ENCODE data around the gene GLRX5. TPM values are rescaled to one million over a fixed set of nuclear protein-coding genes. Genes with fewer than 3 reads are reported as not detected.
A peak's percentile ranks its signal among the peaks of the same experiment; 100 is the strongest.

The GLRX5 gene
- total RNA-seq, 1 experiment from 2014 or later: 58.0 TPM

DNA sequence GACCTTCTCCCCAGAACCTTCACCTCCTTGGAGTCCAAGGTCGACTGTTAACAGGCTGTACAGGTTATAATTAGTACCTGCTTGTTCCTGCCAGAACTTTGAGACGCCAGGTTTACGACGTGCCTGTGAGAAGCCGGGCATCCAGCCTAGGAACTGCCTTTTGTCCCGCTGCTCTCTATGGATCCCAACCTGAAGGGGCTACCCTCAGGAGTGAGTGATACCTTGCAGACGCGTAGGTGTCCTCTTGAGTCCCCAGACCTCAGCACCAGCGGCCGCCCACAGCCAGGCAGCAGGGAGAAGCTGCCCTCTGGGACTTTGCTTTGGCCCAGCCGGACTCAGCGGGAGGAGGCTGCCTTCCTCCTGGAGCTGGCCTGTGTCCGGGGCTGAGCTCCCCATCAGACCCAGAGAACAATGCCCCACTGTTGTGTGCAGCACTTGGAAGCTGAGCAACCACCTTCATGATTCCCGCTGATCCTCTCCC is 34.6 kb upstream of the GLRX5 start:
- Mint-ChIP-seq H3K27me3 (ENCODE audit: unreplicated experiment) (peaks cover 10% of the 10 kb centered on the region), H3K4me1 (ENCODE audit: low read depth, unreplicated experiment) (peaks cover 27% of the 10 kb centered on the region), H3K9me3 (ENCODE audit: low read depth, unreplicated experiment) (no peaks in the 10 kb centered on the region), H3K4me3 (ENCODE audit: low read depth, unreplicated experiment) (no peak overlapping the region), H3K36me3 (ENCODE audit: insufficient read depth, unreplicated experiment) (no peaks in the 10 kb centered on the region), H3K27ac (ENCODE audit: unreplicated experiment) (no peak overlapping the region)
- TF ChIP-seq, protein P1, sequence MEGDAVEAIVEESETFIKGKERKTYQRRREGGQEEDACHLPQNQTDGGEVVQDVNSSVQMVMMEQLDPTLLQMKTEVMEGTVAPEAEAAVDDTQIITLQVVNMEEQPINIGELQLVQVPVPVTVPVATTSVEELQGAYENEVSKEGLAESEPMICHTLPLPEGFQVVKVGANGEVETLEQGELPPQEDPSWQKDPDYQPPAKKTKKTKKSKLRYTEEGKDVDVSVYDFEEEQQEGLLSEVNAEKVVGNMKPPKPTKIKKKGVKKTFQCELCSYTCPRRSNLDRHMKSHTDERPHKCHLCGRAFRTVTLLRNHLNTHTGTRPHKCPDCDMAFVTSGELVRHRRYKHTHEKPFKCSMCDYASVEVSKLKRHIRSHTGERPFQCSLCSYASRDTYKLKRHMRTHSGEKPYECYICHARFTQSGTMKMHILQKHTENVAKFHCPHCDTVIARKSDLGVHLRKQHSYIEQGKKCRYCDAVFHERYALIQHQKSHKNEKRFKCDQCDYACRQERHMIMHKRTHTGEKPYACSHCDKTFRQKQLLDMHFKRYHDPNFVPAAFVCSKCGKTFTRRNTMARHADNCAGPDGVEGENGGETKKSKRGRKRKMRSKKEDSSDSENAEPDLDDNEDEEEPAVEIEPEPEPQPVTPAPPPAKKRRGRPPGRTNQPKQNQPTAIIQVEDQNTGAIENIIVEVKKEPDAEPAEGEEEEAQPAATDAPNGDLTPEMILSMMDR (IDR thresholded peaks at IDR 0.05; ENCODE audit: unreplicated experiment): no peak
- no TSS peak for BruUV-seq (replicated peaks)
- CTCF ChIA-PET: interaction anchor here (1.8 kb wide), 1 partner anchor 17 kb away, joined by 7 read pairs; no protein-coding TSS in a partner anchor
- no peak for DNase-seq
- intact Hi-C loops (cut with micrococcal nuclease; ENCODE audit: unreplicated experiment): no loop called here

DNA sequence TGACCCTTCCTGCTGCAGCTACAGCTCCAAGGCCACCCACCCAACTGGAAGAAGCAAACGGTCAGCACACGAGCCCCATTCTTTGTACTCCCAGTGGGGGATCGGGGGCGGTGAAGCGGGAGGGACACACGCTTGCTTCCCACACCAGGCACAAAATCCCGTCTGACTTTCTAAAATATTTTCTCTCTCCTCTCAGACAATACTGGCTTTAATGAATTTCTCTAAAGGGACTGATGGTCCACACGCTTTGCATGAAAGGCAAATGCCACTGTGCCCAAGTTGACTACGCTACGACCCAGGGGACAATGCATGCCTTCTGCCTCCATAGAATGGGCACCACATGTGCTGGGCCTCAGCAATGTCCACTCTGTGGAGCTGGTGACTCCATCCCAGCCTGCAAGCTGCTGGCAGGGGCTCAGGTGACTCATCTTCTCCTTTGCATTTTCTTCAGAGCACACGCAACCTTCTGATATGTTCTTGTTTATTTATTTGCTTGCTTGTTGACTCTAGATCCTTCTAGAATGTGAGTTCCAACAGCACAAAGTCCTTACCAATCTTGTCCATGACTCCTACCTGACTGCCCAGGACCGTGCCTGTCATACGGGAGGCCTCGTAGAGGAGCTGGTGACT is 34.0 kb upstream of the GLRX5 start:
- H3K27ac Mint-ChIP-seq (ENCODE audit: unreplicated experiment): peak overlapping the region; percentile 58
- BruUV-seq (replicated peaks): no TSS peak
- H3K9me3 Mint-ChIP-seq (ENCODE audit: low read depth, unreplicated experiment): no peaks in the 10 kb centered on the region
- CTCF ChIA-PET: interaction anchor here (1.8 kb wide), 1 partner anchor 18 kb away, joined by 7 read pairs; no protein-coding TSS in a partner anchor
- H3K4me1 Mint-ChIP-seq (ENCODE audit: low read depth, unreplicated experiment): peaks cover 27% of the 10 kb centered on the region
- TF ChIP-seq, protein P1 (IDR thresholded peaks at IDR 0.05; ENCODE audit: unreplicated experiment): no peak
- H3K4me3 Mint-ChIP-seq (ENCODE audit: low read depth, unreplicated experiment): no peak overlapping the region
- peaks cover 10% of the 10 kb centered on the region for H3K27me3 Mint-ChIP-seq (ENCODE audit: unreplicated experiment)
- intact Hi-C loops (cut with micrococcal nuclease; ENCODE audit: unreplicated experiment): no loop called here
- no peak for DNase-seq
- no peaks in the 10 kb centered on the region for H3K36me3 Mint-ChIP-seq (ENCODE audit: insufficient read depth, unreplicated experiment)

DNA sequence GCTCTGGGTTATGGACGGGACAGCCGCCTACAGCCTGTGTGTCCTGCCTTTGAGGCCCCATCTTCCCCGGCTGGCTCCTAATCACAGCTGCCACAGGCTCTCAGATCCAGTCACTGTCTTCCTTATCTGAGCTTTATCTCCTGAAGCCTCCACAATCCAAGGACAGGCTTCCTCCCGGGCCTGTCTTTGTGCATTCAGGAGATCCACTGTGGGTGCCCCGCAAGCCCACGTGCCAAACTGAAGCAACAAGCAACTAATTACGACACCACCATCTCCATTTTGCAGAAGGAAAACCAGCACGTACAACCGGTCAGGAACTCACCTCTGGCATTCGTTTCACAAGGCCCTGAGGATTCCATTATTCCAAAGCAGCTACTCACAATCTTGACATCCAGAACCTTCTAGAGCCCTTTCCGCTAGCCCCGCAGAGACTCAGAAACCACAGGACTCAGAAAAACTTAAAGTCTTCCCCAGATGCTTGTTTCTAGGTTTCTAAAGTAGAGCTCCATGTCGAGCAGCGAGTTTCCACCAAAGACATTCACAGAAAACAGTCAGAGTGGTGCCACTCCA is 32.4 kb upstream of the GLRX5 start:
- TF ChIP-seq, protein P1 (IDR thresholded peaks at IDR 0.05; ENCODE audit: unreplicated experiment): no peak
- BruUV-seq (replicated peaks): no TSS peak
- no peaks in the 10 kb centered on the region for H3K9me3 Mint-ChIP-seq (ENCODE audit: low read depth, unreplicated experiment)
- intact Hi-C loops (cut with micrococcal nuclease; ENCODE audit: unreplicated experiment): no loop called here
- no peaks in the 10 kb centered on the region for H3K36me3 Mint-ChIP-seq (ENCODE audit: insufficient read depth, unreplicated experiment)
- no peak overlapping the region for H3K4me3 Mint-ChIP-seq (ENCODE audit: low read depth, unreplicated experiment)
- no peak for DNase-seq
- peaks cover 27% of the 10 kb centered on the region for H3K4me1 Mint-ChIP-seq (ENCODE audit: low read depth, unreplicated experiment)
- CTCF ChIA-PET: no interaction called here
- peaks cover 10% of the 10 kb centered on the region for H3K27me3 Mint-ChIP-seq (ENCODE audit: unreplicated experiment)
- no peak overlapping the region for H3K27ac Mint-ChIP-seq (ENCODE audit: unreplicated experiment)

DNA sequence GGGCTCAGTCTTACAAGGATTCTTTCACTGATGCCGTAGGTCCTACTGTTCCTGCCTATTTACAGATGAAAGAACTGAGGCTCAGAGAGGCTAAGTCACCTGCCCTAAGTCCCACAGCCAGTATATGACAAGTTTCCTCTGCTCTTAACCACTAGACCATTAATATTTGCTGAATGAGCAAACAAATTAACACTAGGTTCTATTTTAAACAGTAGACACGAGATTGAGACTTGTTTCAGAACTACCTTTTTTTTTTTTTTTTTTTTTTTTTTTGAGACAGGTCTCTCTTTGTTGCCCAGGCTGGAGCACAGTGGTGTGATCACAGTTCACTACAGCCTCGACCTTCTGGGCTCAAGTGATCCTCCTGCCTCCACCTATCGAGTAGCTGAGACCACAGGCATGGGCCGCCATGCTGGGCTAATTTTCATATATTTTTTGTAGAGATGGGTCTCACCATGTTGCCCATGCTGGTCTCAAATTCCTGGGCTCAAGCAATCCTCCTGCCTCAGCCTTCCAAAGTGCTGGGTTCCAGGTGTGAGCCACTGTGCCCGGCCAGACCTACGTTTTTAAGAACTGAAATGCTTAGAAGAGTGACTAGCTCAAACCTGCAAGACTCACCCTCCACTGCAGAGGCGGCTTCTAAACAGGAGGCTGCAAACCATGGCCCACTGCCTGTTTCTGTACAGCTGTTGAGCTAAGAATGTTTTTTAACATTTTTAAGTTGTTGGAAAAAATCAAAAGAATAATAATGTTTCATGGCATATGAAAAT is 31.3 kb upstream of the GLRX5 start:
- H3K36me3 Mint-ChIP-seq (ENCODE audit: insufficient read depth, unreplicated experiment): no peaks in the 10 kb centered on the region
- CTCF ChIA-PET: no interaction called here
- TF ChIP-seq, protein P1 (IDR thresholded peaks at IDR 0.05; ENCODE audit: unreplicated experiment): no peak
- no peaks in the 10 kb centered on the region for H3K9me3 Mint-ChIP-seq (ENCODE audit: low read depth, unreplicated experiment)
- peaks cover 10% of the 10 kb centered on the region for H3K27me3 Mint-ChIP-seq (ENCODE audit: unreplicated experiment)
- no peak overlapping the region for H3K4me3 Mint-ChIP-seq (ENCODE audit: low read depth, unreplicated experiment)
- no peak for DNase-seq
- intact Hi-C loops (cut with micrococcal nuclease; ENCODE audit: unreplicated experiment): no loop called here
- H3K27ac Mint-ChIP-seq (ENCODE audit: unreplicated experiment): no peak overlapping the region
- peaks cover 34% of the 10 kb centered on the region for H3K4me1 Mint-ChIP-seq (ENCODE audit: low read depth, unreplicated experiment)
- no TSS peak for BruUV-seq (replicated peaks)

All from Calu3 (cell line).